NCI-H510A (cell line): ENCODE results near the gene VPS18.

Experiments used
- DNase-seq: peaks from one replicate; lab custom pipeline; 2025; lab: John Stamatoyannopoulos, UW

The VPS18 gene

DNA sequence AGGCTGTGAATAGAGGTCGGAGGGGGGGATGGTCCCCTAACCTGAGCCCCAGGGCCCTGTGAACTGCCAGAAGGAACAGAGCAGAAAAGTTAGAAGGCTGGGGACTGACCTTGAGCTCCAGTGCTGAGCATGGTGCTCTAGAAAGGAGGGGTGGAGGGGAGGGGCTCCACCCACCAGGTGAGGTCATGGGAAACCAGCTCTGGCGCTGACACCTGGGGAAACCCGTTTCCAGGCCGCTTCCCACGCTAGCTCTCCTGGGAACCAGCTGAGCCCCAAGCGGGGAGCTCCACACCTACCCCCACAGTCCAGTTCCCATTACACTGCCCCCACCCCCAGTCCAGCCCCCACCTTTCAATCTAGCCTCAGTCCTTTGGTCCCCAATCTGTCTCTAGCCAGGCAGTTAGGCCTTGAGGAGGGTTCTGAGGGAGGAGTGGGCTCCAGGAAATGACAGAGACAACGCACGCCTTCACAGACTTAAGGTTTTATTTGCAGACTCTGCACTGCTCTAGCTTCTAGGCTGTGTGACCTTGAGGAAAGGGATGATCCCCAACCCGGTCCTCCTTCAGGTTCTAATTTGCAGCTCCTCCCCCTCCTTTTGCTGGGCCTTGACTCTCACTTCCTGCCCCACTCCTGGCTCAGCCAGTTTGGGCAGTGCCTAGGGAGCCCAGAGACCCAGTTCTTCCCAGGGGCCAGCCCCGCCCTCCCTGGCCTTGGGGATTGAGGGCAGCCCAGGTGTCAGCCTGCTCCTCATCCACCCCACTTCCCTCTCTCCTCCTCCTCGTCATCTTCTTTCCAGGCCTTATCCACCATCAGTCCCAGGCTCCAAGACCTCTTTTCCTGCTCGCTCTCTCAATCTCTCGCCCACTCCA is 22.3 kb upstream of the VPS18 start:
- peak; percentile 39 for DNase-seq

DNA sequence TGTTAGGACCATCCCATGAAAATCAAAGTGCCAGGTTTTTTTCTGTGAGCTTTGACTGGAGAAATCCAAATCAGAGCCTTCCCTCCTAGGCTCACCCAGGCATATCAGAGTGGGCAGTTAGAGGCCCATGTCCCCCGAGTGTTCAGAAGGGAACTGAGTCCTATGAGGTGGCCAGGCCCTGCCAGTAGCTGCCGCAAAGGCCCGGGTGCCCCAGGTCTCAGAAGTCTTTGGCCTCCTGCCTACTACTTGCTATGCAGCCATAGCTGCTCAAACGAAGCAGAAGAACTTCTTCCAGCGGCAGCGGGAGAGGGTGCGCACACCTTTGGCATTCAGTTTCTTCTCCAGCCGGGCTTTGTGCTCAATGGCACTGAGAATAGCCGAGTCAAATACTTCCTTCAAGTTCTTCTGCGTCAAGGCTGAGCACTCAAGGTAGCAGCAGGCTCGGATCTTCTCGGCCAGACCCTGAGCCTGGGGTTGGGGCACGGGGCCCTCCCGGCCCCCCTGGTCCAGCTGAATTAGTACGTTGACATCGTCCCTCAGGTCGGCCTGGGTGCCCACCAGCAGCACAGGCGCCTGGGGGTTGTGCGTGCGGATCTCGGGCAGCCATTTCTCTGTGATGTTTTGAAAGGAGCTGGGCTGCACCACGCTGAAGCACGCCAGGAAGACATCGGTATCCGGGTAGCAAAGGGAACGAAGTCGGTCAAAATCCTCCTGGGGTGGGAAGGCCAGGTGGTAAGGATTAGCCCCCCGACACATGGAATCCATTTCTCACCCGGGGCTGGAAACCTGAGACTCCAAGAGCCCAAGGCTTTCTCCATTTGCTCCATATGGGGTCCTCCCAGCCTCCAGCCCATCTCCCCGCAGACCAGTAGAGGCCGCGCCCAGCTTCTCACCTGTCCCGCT is 21.2 kb upstream of the VPS18 start:
- no peak for DNase-seq

DNA sequence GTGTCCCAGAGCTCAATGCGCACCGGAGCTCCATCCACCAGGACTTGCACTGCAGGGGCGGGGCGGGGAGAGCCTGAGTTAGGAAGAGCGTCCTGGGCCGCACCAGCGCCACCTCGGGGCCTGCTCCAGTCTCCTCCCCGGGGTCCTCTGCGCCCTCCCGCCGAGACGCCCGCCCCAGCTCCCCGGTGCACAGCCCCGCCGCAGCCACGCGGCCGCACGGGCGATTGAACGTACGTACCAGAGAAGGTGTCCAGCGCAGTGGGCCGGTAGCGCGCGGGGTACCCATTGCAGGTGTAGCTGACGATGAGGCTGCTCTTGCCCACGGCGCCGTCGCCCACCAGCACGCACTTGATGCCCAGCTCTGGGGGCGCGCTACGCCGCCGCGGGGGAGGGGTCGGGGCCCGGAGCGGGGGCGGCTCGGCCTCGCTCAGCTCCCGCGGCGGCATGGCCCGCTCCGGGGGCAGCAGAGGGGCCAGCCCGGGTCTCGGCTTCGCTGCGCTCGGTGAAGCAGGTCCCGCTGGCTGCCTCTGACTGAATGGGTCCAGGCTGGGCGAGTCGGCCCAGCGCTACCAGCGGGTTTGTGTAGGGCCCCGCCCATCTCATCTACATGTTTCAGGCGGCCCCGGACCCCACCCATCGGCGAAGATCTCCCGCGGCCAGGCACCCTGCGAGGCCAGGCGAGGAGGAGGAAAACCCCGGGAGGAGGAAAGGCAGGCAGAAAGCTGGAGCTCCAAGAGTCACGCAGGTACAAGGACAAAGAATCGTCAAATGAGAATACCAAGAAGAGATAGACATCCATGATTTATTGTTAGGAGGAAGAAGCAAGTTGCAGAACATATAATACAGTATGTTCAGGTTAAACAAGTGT is 20.3 kb upstream of the VPS18 start, which contains the start of gene RHOV:
TSS of gene RHOV (minus strand) at position 541 of the 868 bp plus-strand sequence. CDS start at position 446, 95 bp downstream.
- DNase-seq = peak; percentile 57

DNA sequence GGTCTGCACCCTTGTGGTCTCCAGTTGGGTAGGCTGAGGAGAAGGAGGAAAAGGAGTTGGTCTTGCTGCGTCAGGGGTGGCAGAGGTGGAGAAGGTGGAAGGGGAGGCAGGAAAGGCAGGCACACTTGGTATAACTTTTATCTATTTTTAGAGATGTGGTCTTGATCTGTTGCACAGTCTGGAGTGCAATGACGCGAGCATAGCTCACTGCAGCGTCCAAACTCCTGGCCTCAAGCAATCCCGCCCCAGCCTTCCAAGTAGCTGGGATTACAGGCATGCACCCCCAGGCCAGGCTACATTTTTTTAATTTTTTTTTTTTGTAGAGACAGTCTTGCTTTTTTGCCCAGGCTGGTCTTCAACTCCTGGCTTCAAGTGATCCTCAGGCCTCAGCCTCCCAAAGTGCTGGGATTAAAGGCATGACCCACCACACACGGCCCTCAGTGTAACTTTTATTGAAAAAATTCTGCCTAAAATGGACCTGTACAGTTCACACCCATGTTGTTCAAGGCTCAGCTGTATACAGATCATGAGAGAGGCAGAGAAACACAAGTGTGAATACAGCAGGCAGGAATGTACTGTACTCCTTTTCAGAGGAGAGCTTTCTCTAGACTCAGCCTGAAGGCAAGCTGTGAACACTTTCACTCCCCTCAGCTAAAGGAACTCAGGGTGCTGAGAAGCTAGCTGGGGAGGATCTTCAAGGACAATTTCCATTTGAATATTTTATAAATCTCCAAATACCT is 18.1 kb upstream of the VPS18 start:
- no peak for DNase-seq

DNA sequence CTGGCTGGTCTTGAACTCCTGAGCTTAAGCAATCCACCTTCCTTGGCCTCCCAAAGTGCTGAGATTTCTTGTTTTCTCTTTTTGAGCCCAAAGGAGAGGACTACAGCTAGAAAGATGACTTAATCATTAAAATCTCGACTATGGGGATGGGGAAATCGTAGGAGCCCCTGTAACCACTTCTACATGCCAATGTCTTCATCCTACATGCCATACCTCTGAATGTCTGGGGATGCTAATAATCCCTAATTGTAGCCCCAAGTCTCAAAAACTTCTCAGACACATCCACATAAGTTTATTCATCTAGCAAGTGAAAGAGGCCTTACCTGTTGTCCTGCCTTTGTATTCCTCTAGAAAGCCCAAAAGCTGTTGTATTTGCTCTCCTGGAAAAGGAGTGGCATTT is 16.6 kb upstream of the VPS18 start:
- DNase-seq = no peak

DNA sequence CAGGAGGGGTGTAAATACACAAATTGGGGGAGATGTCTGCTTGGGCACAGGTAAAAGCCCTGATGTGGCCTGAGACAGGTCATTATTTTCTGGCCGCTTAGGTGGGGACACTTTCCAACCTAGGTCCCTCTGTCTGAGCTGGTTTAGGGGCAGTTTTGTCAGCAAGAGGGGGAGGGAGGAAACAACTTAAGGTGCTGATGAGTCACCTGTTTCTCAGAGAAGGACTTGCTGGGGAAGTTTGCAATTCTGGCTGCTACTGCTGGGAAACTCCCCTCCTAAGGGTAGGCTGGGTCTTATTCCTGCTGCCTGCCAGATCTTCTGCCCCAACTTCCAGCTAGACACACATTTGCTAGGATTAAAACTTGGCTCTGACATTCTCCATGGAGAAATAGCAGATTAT is 15.5 kb upstream of the VPS18 start:
- no peak for DNase-seq

DNA sequence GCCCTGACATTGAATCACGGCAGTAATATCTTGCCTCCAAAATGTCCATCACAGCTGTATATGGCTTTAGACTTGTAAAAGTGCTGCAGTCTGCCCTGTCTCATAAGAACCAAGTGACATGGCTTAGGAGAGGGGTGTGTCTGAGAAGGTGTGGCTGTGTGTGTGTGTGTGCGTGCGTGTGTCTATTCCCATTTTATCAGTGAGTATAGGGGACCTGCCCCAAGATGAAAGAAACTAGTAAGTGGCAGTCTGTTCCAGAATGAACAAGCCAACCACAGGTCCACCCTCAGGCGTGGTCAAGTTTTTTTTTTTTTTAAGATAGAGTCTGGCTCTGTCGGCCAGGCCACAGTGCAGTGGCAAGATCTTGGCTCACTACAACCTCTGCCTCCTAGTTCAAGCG is 14.6 kb upstream of the VPS18 start:
- no peak for DNase-seq

DNA sequence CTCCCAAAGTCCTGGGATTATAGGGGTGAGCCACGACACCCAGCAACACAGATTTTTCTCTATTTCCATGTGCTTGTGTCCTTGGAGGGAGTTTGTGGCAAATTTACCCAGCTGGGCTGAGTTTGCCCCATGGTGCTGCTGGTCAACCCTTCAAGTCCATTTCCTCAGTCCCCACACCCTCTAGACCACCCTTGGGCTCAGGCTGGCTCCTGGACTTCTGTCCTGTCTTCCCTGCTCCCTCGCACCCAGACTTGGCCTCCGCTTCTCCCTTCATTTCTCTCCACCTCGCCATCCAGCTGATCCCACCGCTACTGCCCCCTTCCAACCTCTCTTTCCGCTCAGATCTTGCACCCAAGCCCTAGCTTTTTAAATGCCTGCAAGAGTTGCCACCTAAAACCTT is 12.9 kb upstream of the VPS18 start:
- no peak for DNase-seq

DNA sequence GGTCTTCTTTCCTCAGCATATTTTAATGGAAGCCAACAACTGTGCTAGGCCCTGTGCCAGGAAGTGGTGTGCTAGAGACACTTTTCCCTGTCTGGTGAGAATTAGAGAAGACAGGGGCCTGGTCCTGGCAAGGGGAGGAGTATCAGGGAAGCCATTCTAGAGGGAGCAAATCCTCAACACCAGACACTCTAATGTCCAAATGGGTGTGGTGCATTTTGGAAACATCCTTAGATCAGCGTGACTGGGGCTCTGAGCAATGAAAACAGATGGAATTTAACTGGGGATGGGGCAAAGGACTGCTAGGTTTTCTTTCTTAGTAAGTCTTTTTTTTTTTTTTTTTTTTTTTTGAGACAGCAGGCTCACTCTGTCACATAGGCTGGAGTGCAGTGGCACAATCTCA is 7.7 kb upstream of the VPS18 start:
- DNase-seq = no peak

DNA sequence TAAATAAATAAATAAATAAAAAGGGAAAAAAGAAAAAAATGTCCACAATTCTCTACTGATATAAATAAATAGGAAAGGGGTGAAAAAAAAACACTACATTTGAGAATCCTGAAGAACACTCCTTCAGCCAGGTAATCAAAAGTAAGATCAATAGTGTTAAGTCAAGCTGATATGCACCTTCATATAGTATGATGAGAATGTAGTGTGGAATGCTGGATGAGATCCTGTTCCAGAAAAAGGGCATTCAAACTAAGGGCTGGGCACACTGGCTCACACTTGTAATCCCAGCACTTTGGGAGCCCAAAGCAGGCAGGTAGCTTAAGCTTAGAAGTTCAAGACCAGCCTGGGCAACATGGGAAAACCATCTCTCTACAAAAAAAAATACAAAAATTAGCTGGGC is 5.1 kb upstream of the VPS18 start:
- no peak for DNase-seq

DNA sequence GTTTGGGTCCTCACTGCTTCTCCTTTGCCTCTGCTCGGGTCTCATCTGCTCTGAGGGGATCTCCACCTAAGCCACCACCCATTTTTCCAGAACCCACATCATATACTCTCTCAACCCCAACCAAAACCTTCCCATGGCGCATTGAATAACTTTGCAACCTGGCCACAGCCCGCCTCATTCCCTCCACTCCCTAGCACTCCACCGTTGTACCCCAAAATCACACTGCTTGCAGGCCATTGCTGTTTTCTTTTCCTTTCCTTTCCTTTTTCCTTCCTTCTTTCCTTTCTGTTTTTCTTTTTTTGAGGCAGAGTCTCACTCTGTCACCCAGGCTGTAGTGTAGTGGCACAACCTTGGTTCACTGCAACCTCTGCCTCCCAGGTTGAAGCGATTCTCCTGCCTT is 3.1 kb upstream of the VPS18 start:
- DNase-seq = no peak

DNA sequence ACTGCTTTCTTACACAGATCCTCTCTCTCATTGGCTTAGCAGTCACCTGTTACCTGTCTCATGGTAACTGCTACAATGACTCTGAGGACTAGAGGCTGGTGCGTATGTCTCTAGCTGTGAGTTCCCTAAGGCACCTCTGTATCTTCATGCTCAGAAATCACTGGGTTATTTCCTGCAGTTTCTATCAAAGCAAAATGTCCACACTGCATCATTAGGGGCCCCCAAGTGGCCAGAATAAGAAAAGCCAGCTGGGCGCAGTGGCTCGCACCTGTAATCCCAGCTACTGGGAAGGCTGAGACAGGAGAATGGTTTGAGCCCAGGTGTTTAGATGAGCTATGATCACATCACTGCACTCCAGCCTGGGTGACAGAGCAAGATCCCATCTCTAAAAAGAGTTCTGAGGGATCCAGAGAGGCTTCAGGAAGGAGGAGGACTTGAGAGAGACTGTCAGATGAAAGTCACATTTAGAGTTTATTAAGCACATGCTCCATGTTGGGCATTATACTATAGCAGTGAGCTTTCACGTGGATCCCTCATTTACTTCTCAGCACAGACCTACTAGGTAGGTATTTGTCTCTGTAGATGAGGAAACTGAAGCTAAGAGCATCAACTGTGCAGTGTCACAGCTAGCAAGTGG is 2.3 kb upstream of the VPS18 start:
- DNase-seq = no peak

DNA sequence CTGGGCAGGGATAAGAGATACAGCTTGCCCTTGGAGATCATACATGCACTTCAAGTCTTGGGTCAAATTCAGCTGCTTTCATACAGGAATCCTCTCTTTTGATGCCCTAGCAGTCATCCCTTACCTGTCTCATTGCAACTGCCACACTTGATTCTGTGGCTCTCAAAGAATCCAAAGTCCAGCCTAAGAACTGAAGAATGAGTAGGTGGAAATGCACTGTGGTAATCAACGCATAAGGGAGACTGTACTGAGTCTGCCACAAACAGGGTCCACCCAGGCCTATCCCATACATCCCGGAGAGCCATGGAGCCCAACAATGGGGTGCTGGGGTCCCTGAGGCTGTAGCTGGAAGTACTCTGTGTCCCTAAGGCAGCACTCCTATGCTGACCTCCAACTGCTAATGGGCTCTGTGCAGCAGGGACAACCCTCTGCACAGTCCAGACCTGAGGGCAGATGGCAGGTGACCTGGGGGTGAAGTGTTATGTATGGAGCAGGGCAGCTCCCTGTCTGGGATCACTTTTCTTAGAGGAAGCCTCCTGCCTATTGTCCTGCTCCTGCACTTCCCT is 1.7 kb upstream of the VPS18 start:
- DNase-seq = no peak

DNA sequence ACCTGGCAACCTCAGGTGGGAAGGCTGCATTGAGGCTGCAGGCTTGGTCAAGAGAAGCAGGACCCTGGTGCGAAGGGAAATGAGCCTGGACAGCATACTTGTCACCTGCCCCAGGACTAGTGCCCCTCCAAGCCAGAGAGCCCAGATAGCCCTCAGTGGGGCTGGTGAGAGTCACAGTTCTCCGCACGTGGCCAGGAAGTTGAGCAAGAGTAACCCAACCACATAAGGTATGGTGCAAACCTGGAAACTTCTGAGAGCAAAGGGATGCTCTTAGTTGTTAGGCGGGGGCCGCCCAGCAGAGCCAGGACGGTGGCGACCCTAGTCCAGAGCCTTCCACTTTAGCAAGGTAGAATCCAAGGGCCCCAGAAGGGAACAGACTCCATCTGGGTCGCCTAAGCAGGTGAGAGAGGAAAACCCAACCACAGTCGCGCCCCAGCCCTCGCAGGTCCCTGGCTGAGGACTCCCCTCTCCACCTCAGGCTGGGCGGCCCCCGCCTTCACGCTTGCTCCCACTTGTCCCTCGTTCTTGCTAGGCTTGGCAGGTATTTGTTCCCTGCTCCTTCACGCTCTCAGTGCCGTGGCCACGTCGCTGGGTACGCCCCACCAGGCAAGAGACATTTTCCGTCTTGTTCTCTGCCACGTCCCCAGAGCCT is 1.1 kb upstream of the VPS18 start:
- DNase-seq = no peak

DNA sequence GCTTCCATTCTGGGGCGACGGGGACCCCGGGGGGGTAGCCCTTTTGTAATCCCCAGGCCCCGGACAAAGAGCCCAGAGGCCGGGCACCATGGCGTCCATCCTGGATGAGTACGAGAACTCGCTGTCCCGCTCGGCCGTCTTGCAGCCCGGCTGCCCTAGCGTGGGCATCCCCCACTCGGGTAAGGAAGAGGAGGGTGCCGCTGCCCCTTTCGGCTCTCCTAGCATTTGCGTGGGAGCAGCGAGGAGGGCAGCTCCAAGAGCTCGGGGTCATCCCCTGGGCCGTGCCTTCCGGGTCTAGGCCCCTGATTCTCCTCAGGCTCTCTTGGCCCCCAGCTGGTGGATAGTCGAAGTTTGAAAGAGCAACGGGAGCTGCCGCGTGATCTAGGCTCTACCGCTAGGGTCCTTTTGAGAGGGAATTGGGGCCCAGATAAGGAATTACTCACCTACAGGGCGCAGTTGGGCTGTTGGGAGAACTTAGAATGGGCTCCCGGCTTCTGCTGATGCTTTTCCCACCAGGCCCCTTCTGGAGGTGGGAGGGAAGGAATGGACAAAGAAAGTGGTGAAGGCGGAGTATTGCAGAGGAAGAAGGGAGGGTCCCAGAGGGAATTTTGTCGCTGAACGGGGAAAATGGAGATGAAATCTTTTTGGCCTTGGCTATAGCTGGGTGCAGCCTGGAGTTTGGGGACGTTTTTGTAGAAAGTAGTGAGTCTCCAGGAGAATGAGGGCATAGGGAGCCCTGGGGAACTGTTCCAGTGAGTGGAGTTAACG is 615 bp downstream of the VPS18 start:
- no peak for DNase-seq

DNA sequence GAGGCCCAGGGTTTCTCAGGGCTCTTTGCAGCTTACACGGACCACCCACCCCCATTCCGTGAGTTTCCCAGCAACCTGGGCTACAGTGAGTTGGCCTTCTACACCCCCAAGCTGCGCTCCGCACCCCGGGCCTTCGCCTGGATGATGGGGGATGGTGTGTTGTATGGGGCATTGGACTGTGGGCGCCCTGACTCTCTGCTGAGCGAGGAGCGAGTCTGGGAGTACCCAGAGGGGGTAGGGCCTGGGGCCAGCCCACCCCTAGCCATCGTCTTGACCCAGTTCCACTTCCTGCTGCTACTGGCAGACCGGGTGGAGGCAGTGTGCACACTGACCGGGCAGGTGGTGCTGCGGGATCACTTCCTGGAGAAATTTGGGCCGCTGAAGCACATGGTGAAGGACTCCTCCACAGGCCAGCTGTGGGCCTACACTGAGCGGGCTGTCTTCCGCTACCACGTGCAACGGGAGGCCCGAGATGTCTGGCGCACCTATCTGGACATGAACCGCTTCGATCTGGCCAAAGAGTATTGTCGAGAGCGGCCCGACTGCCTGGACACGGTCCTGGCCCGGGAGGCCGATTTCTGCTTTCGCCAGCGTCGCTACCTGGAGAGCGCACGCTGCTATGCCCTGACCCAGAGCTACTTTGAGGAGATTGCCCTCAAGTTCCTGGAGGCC is 5.4 kb downstream of the VPS18 start:
- no peak for DNase-seq

DNA sequence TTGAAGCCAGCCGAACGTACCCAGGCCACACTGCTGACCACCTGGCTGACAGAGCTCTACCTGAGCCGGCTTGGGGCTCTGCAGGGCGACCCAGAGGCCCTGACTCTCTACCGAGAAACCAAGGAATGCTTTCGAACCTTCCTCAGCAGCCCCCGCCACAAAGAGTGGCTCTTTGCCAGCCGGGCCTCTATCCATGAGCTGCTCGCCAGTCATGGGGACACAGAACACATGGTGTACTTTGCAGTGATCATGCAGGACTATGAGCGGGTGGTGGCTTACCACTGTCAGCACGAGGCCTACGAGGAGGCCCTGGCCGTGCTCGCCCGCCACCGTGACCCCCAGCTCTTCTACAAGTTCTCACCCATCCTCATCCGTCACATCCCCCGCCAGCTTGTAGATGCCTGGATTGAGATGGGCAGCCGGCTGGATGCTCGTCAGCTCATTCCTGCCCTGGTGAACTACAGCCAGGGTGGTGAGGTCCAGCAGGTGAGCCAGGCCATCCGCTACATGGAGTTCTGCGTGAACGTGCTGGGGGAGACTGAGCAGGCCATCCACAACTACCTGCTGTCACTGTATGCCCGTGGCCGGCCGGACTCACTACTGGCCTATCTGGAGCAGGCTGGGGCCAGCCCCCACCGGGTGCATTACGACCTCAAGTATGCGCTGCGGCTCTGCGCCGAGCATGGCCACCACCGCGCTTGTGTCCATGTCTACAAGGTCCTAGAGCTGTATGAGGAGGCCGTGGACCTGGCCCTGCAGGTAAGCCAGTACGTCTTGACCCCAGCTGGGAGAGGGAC is 6.2 kb downstream of the VPS18 start:
- no peak for DNase-seq

DNA sequence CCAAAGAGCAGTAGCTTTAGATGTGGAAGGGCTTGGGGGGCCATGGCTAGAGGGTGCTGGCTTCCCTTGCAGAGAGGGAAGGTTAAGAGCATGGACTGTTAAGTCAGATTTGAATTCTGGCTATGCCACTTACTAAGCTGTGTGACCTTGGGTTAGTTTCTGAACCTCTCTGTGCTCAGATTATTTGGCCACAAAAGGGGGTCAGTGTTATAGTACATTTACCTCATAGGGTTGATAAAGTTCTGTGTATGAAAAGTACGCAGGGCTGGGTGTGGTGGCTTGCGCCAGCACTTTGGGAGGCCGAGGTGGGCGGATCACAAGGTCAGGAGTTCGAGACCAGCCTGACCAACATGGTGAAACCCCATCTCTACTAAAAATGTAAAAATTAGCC is 6.8 kb downstream of the VPS18 start:
- no peak for DNase-seq
